Measurements from ENCODE around the gene PCAT7. TPM values are rescaled to one million over a fixed set of nuclear protein-coding genes. Genes with fewer than 3 reads are reported as not detected.

Gene PCAT7
- total RNA-seq, 1 donor from 2014 or later: 19.0 TPM

DNA sequence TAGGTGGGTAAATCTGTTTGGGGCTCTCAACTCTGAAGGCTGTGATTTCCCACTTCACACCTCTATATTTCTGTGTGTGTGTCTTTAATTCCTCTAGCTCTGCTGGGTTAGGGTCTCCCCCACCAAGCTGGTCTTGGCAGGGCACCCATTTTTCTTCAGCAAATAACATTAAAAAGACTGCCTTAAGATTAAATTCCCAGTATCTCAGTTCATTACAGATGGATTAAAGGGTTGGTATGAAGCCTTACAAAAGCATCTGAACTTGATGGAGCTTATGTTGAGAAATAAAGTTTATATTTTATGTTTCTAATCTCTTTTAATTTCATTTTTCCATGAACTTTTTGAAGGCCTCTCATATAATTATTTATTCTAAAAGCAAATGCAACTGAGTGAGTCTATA lies 11.7 kb downstream of the PCAT7 start:
- Mint-ChIP-seq H3K4me1 (no peaks in the 10 kb centered on the region), H3K27ac (no peak overlapping the region), H3K4me3 (no peak overlapping the region), H3K36me3 (peaks cover 19% of the 10 kb centered on the region), H3K27me3 (ENCODE audit: low read depth) (peaks cover under 1% of the 10 kb centered on the region), H3K9me3 (peaks cover 6% of the 10 kb centered on the region)
- TF ChIP-seq, protein P1, sequence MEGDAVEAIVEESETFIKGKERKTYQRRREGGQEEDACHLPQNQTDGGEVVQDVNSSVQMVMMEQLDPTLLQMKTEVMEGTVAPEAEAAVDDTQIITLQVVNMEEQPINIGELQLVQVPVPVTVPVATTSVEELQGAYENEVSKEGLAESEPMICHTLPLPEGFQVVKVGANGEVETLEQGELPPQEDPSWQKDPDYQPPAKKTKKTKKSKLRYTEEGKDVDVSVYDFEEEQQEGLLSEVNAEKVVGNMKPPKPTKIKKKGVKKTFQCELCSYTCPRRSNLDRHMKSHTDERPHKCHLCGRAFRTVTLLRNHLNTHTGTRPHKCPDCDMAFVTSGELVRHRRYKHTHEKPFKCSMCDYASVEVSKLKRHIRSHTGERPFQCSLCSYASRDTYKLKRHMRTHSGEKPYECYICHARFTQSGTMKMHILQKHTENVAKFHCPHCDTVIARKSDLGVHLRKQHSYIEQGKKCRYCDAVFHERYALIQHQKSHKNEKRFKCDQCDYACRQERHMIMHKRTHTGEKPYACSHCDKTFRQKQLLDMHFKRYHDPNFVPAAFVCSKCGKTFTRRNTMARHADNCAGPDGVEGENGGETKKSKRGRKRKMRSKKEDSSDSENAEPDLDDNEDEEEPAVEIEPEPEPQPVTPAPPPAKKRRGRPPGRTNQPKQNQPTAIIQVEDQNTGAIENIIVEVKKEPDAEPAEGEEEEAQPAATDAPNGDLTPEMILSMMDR (IDR thresholded peaks at IDR 0.05; ENCODE audit: unreplicated experiment): no peak
- no peak for DNase-seq (ENCODE audit: low spot score in 2 of 2, unreplicated experiment in 2 of 2)

DNA sequence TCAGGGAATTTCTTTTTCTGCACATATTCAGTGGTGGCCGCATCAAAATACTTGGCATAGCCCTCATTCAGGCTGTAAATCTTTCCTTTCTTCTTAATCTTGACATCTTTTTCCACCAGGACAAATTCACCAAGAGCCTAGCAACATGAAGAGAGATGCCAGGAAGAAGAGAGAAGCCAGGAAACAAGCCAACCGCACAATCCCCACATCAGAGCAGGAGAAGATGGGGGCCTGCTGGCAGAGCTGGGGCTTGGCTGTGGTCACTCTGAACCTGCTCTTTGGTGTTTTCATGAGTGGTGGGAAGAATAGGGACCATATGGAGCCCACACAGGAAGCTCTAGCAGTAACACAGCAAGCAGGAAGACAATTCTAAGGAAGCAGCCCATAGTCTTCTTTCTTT lies 12.4 kb downstream of the PCAT7 start:
- TF ChIP-seq, protein P1 (IDR thresholded peaks at IDR 0.05; ENCODE audit: unreplicated experiment): no peak
- DNase-seq (ENCODE audit: low spot score in 2 of 2, unreplicated experiment in 2 of 2): no peak
- Mint-ChIP-seq H3K27ac (no peak overlapping the region), H3K27me3 (ENCODE audit: low read depth) (peaks cover 7% of the 10 kb centered on the region), H3K9me3 (peaks cover 6% of the 10 kb centered on the region), H3K4me1 (no peaks in the 10 kb centered on the region), H3K4me3 (no peak overlapping the region), H3K36me3 (peaks cover 19% of the 10 kb centered on the region)

DNA sequence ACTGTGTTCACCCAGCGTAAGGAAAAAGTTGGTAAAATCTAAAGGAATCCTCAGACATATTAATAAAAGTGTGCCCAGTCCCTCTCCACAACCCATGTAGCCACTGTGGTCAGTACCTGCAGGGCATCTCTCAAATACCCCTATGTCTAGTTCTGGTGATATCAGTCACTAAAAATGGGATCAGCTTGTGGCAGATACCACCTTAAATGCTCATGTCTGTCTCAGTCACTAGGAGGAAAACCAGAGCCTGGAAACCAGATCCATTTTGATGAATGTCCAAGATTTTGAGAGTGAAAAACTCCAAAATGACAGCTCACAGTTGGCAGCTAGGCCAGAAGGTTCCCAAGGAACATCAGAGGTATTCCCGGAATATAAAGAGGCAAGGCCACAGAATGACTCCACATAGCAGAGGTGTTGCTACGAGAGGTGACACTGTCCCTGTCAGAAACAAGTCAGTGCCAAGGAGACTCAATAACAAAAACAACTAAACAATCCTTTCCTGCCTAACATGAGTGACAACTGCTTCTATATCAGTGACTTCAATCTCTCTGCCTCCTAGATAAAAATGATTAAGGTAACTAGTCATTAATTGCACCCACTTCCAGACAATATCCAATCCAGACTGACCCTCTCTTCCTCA lies 13.5 kb downstream of the PCAT7 start:
- TF ChIP-seq, protein P1 (IDR thresholded peaks at IDR 0.05; ENCODE audit: unreplicated experiment): no peak
- Mint-ChIP-seq H3K36me3 (peaks cover 19% of the 10 kb centered on the region), H3K4me1 (no peaks in the 10 kb centered on the region), H3K4me3 (no peak overlapping the region), H3K27me3 (ENCODE audit: low read depth) (peaks cover 15% of the 10 kb centered on the region), H3K27ac (no peak overlapping the region), H3K9me3 (peaks cover 6% of the 10 kb centered on the region)
- no peak for DNase-seq (ENCODE audit: low spot score in 2 of 2, unreplicated experiment in 2 of 2)

DNA sequence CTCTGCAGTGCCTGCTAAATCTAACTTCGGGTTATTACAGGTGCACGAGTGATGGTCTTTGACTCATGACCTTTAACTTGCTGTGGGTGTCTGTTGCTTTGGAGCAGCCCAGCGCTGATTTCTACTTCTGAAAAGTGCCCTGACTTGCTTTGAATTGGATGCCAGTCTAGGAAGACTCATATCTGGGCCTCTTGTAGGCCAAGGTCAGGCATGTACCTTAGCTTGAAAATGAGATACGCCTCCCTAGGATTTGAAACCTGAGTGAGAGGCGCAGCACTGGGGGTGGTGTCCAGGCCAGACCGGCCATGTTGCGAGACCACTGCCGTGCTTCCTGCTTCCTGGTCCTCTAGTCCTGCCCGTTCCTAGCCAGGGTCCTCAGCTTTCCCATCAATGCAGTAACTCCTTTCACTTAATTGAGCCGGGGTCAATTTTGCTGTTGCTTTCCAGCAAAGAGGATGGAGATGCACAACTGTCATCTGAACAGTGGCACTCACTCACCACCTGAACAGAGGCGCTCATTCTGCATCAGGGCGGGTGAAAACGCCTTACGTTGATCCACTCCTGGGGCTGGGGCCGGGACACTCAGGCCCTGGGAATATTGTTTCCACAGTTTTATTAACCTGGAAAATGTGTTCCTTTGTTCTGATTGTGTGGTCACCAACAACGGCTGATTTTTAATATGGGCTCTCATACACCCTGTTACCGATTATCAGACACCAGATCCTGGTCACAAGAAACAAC lies 14.3 kb downstream of the PCAT7 start:
- TF ChIP-seq, protein P1 (IDR thresholded peaks at IDR 0.05; ENCODE audit: unreplicated experiment): no peak
- Mint-ChIP-seq H3K4me1 (no peaks in the 10 kb centered on the region), H3K36me3 (peaks cover 11% of the 10 kb centered on the region), H3K27ac (no peak overlapping the region), H3K4me3 (no peak overlapping the region), H3K27me3 (ENCODE audit: low read depth) (peaks cover 20% of the 10 kb centered on the region), H3K9me3 (peaks cover 3% of the 10 kb centered on the region)
- no peak for DNase-seq (ENCODE audit: low spot score in 2 of 2, unreplicated experiment in 2 of 2)

DNA sequence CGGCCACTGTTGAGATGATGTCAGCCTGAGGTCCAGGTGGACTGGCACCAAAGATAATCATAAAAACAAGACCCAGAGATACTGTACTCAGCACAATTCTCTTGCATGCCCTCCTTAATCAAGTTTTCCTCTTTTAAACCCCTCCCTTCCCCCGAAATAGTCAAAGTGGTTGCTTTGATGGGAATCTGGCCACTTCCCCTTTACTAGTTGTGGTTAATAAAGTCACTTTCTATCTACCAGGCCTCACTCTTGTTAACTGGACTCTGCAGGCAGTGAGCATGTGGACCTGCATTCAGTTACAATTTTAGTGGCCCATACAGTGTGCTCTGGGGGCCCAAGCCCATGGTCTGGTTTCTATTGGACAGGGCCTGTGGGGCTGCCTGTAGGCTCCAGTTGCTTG lies 21.2 kb downstream of the PCAT7 start:
- no peak overlapping the region for H3K27ac Mint-ChIP-seq
- TF ChIP-seq, protein P1 (IDR thresholded peaks at IDR 0.05; ENCODE audit: unreplicated experiment): no peak
- DNase-seq (ENCODE audit: low spot score in 2 of 2, unreplicated experiment in 2 of 2): no peak
- no peak overlapping the region for H3K4me3 Mint-ChIP-seq
- H3K36me3 Mint-ChIP-seq: peaks cover 2% of the 10 kb centered on the region
- peaks cover 20% of the 10 kb centered on the region for H3K27me3 Mint-ChIP-seq (ENCODE audit: low read depth)
- peaks cover 5% of the 10 kb centered on the region for H3K4me1 Mint-ChIP-seq
- H3K9me3 Mint-ChIP-seq: no peaks in the 10 kb centered on the region
